GM18873 (cell line): ENCODE data around the gene RANBP10.

ENCODE experiments used
- ATAC-seq: cut with Tn5 transposase; IDR thresholded peaks from one replicate; pipeline ENCODE4 v1.9.1; 2021; ENCODE audit warnings: mild to moderate bottlenecking, moderate library complexity, moderate number of reproducible peaks; ENCODE audit not compliant: unreplicated experiment, low FRiP score

RANBP10 gene

DNA sequence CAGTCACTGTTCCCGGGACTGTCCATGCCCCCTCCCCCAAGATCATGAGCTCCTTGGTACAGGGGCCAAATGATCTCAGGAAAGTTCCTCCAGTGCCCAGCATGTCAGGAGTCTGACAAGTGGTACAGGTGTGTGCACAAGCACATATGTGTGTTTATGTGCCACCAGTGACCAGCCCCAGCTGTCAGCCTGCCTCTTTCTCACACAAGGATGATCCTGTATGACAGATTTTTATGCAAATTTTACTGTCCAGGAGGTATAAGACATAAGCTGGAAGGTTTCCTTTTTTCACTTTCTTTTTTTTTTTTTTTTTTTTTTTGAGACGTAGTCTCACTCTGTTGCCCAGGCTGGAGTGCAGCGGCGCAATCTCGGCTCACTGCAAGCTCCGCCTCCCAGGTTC, 55.9 kb downstream of the RANBP10 start:
- peak; percentile 58 for ATAC-seq

DNA sequence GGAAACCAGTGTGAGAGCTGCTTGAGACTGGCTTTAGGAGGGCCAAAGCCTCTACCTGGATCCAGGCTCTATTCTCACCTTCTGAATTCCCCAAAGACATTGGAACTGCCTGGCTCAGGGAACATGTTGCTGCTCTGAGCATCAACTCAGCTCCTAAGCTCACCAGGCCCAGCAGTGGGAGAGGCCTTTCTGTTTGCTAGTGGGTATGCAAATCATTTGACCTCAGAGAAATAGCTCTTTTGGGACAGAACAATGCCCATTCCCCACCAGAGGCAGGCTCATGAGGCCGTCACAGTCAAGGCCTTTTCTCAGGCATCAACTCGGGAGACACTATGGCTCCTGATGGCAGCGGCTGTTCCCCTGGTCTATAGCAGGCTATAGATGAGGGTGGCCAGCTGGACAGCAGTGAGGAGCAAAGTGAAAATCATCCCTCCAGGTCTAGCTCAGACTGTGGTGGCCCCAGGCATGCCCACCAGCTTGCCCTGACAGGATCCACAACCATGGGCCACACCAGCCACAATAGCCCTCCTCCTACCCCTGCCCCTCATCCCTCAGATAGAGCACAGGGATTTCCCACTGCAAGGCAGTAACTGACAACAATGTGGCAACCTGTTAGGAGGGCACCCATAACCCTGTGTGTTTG, 56.8 kb downstream of the RANBP10 start:
- ATAC-seq = no peak

DNA sequence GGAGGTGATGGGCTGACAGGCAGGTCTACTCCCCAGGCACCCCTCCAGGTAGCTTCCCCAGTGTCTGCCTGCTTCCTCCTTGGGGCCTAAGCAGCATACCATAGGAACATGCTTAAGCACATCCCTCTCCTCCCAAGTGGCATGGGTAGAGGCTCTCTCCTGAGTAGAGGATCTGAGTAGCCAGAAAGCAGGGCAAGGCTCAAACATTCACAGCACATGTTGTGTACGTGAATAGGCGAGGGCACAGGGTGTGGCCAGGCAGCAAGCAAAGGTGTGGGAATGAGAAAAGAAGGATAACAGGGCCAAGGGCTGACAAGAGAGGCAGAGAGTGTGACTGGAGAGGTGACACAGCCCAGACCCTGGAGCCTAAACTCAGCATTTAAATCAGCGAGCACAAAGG, 57.5 kb downstream of the RANBP10 start:
- no peak for ATAC-seq

GRCh38 chr16:67746846-67747245, 59.5 kb downstream of the RANBP10 start:
- ATAC-seq = no peak

GRCh38 chr16:67741118-67741517, 65.2 kb downstream of the RANBP10 start:
- no peak for ATAC-seq

DNA sequence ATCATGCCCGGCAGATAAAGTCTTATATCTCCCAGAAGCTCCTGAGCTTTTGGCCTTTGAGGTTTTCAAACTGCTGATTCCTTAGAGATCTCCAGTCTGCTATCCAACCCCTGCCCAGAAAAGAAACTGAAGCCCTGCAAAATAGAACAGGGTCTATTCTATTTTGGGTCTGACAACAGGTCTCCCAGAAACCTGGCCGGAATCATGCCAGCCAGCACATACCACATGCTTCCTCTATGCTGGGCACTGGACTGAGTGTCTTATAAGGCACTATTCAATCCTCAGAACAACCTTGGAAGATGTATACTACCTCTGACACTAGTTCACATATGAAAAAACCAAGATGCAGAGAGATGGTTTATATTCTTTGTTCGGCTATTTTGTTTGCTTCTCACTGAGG, 66.0 kb downstream of the RANBP10 start:
- no peak for ATAC-seq

- no peak for ATAC-seq
These were observed 69.5 kb downstream of the RANBP10 start for GRCh38 chr16:67736858-67737257.

DNA sequence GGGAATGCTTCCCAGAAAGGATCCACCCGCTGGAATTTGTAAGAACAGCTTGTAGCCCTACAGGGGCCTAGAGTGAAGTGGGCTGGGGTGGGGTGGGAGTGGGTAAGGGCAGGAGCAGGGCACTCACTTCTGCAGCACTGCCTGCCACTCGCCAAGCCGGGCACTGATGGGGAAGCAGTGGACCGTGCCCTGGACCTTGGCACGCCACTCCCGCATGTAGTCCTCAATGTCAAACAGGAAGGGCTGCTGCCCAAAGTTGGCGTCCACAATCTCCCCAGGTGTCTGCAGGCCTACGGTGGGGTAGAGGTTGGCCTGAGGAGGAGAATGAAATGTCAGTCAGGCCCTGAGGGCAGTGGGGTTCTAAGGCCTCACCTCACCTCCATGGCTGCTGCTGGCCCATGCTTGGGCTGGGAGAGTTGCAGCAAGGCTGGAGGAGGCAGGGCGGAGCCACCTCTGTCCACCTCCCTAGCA, 71.6 kb downstream of the RANBP10 start:
- no peak for ATAC-seq

GRCh38 chr16:67733734-67734470, 72.5 kb downstream of the RANBP10 start:
- ATAC-seq = no peak

- ATAC-seq = no peak
These were observed 74.6 kb downstream of the RANBP10 start for GRCh38 chr16:67731753-67732095.

DNA sequence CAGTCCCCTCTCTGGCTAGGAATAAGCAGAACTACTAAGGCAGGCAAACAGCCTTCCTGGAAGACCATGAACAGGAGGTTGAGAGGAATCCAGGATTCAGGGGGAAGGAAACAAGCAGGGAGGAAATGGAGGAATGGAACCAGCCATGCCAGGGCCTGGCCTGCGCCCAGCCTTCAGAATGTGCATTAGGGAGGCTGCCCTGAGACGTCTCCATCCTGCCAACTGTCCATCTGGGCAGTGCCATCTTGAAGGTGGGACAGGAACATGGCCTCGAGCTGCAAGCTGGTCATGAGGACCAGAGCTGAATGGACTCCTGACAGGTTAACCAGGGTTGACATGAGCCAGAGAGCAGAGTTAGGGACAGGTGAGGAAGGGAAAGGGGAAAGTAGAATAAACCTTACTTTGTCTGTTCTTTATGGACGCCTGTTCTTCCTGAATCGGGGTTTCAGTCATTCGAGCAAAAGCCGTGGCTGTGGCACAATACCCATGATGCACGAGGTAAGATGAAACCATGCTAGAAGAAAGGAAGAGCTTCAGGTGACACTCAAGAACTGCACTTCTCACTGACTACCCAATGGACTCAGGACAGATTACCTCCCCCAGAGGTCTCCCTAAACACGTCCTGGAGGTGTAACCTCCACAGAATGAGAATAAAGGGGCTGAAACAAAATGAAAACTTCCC, 75.1 kb downstream of the RANBP10 start:
- ATAC-seq = no peak

DNA sequence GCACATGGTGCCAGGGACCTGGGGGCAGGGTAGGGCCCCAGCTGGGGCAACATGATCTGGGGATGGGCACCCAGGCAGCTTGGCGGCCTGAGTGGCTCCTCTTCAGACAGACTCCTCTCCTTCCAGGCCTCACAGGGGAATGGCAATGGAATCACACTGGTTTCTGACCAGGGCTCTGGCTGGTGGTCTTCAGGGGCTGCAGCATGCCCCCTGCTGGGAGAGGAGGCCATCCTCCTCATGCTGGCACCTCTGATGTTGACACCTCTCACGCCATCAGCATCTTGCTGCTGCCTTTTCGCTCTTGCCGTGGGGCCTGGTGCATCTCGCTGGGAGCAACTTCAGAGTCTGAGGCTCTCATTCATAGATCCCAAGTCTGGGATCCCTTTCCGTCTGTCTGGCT, 76.0 kb downstream of the RANBP10 start:
- no peak for ATAC-seq

- no peak for ATAC-seq
These were observed 76.6 kb downstream of the RANBP10 start for GRCh38 chr16:67729636-67730248.

- no peak for ATAC-seq
These were observed 78.6 kb downstream of the RANBP10 start for GRCh38 chr16:67727521-67728485.

GRCh38 chr16:67726106-67727034, 80.0 kb downstream of the RANBP10 start:
- ATAC-seq = no peak

- ATAC-seq = no peak
These were observed 82.5 kb downstream of the RANBP10 start for GRCh38 chr16:67723911-67724305.

DNA sequence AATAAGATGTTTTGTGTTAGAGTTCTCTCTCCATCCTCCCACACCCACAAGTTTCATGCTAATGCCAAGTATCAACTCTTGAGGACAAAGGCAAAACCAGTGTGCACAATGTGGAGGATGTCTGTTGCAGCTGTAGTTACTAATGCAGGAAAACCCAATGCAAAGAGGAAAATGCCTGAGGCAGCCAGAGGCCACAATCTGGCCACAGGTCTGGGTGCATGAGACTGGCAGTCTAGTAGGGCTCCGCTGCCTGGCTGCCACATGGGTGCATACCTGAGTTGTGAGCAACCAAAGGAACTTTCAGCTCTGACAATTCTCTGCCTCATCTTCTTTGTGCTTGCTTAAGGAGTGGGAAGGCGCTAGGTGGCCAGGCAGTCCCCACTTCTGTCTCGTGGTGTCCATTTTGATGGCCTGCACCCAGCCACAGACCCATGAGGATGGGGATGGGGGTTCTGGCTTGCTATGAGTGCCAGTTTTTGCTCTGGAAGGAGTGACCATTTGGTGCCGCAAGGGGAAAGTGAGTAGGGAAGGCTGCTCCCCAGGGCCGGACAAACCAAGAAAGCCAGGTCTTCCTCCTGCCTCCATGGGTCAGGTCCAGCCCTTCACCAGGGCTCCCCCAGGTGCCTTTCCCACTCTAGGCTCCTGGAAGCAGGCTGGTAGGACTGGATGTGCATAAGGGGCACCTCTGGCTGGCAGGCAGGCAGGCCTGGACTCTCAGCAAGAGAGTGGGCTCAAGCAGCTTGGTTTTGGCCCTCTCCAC, 83.0 kb downstream of the RANBP10 start:
- no peak for ATAC-seq

GRCh38 chr16:67720236-67720635, 86.1 kb downstream of the RANBP10 start:
- no peak for ATAC-seq
